HepG2 (cell line): ENCODE data around the gene ASPRV1. TPM values are rescaled to one million over a fixed set of nuclear protein-coding genes. Genes with fewer than 3 reads are reported as not detected.

Source experiments
- ATAC-seq: fragments of 200-7000 bp; cut with Tn5 transposase; 3 replicates; pipeline ENCODE4 v1.9.1; 2020; ENCODE audit warnings: mild to moderate bottlenecking, moderate library complexity
- BruUV-seq: library from RNA; stranded (reverse); fragments of 400-500 nt; replicated peaks from 2 replicates; lab custom pipeline; 2021; lab: Mats Ljungman, UMichigan
- CTCF ChIA-PET: fragments of 300-600 bp; formaldehyde crosslinking; extraction: SDS; loops from one replicate; lab custom pipeline; 2021; ENCODE audit warnings: low total read pairs, inconsistent platforms, low intra/inter-chr PET ratio; lab: Yijun Ruan, JAX
- POLR2A ChIA-PET: fragments of 350-600 bp; sonication (Branson Sonifier 250); formaldehyde crosslinking; loops from one replicate; lab custom pipeline; 2020; ENCODE audit warnings: antibody characterized with exemption, inconsistent platforms; lab: Yijun Ruan, JAX
- DNase-seq: peaks from one replicate; pipeline ENCODE4 v3.0.0-alpha.2; 2015; ENCODE audit warnings: low spot score
- FAIRE-seq: peaks from 3 replicates; lab custom pipeline; 2011; peaks lifted over from hg19 to GRCh38; lab: Jason Lieb, UNC
- H2AFZ ChIP-seq: one replicate; pipeline ENCODE4 v1.6.1; 2011; ENCODE audit warnings: low read length, inconsistent platforms
- H3K27ac ChIP-seq: fragments of 300-600 bp; 3 replicates; pipeline ENCODE4 v1.8.0; 2011; ENCODE audit warnings: mixed run types, mild to moderate bottlenecking, mixed read lengths, low read length, inconsistent platforms; ENCODE audit not compliant: insufficient read depth; ENCODE audit errors: extremely low read length
- H3K27me3 ChIP-seq, 2 experiments: fragments of 200-600 bp in 1 of 2; 2 replicates in 1 of 2; 3 replicates in 1 of 2; pipeline versions ENCODE4 v1.6.0 to v1.8.0; 2011; ENCODE audit warnings: low read length in 2 of 2, mild to moderate bottlenecking in 2 of 2, moderate library complexity in 2 of 2, inconsistent platforms in 1 of 2; ENCODE audit not compliant: insufficient read depth in 2 of 2, control insufficient read depth in 1 of 2
- H3K36me3 ChIP-seq, 2 experiments: fragments of 200-600 bp in 1 of 2; replicated peaks in 1 of 2; 2 replicates in 1 of 2; 3 replicates in 1 of 2; pipeline versions ENCODE4 v1.5.1 to v1.8.0; 2011; ENCODE audit warnings: low read length in 2 of 2, inconsistent platforms in 1 of 2; ENCODE audit not compliant: insufficient read depth in 2 of 2, control insufficient read depth in 1 of 2
- H3K4me1 ChIP-seq: 2 replicates; pipeline ENCODE4 v1.5.1; 2012; ENCODE audit warnings: low read length, inconsistent platforms; ENCODE audit not compliant: insufficient read depth
- H3K4me2 ChIP-seq: 2 replicates; pipeline ENCODE4 v1.6.0; 2011; ENCODE audit warnings: low read depth, low read length, inconsistent platforms
- H3K4me3 ChIP-seq, 3 experiments: fragments of 200-600 bp in 1 of 3; sonication (generic), shearing (Covaris generic) in 1 of 3; replicated peaks in 1 of 3; 2 replicates each; pipeline ENCODE4 v1.5.1; 2011 to 2016; ENCODE audit warnings: low read length in 3 of 3, inconsistent platforms in 2 of 3, low read depth in 2 of 3, mild to moderate bottlenecking in 2 of 3, control low read depth in 1 of 3, mixed read lengths in 1 of 3; ENCODE audit not compliant: insufficient read depth in 1 of 3
- H3K79me2 ChIP-seq: one replicate; pipeline ENCODE4 v1.6.1; 2011; ENCODE audit warnings: low read length, inconsistent platforms; ENCODE audit not compliant: insufficient read depth
- H3K9ac ChIP-seq: 2 replicates; pipeline ENCODE4 v1.6.0; 2011; ENCODE audit warnings: mild to moderate bottlenecking, low read depth, low read length, inconsistent platforms; ENCODE audit not compliant: insufficient read depth
- H3K9me3 ChIP-seq: 2 replicates; pipeline ENCODE4 v1.5.1; 2012; ENCODE audit warnings: mild to moderate bottlenecking, low read length
- H4K20me1 ChIP-seq: 2 replicates; pipeline ENCODE4 v1.6.0; 2011; ENCODE audit warnings: inconsistent platforms, mild to moderate bottlenecking, low read length, moderate library complexity; ENCODE audit not compliant: insufficient read depth
- ARHGAP35 ChIP-seq: sonication (generic); formaldehyde crosslinking; IDR thresholded peaks from 2 replicates; pipeline ENCODE4 v1.9.0; 2022; ENCODE audit warnings: mild to moderate bottlenecking, inconsistent platforms, moderate library complexity, missing genetic modification reagents, borderline replicate concordance
- ATF1 ChIP-seq: IDR thresholded peaks from 2 replicates; pipeline ENCODE4 v1.6.1; 2016; ENCODE audit warnings: mild to moderate bottlenecking, control low read depth
- CEBPB ChIP-seq: IDR thresholded peaks from 2 replicates; pipeline ENCODE4 v1.6.1; 2011; ENCODE audit warnings: low read depth, low read length, improper control_type of control experiment, borderline replicate concordance
- CEBPG ChIP-seq: IDR thresholded peaks from 2 replicates; pipeline ENCODE4 v1.6.1; 2016
- DR1 ChIP-seq: sonication (generic); formaldehyde crosslinking; IDR thresholded peaks from 2 replicates; pipeline ENCODE4 v1.8.0; 2021; ENCODE audit warnings: mild to moderate bottlenecking, missing genetic modification reagents, inconsistent platforms
- NFE2L2 ChIP-seq: fragments of 150-350 bp; IDR thresholded peaks from 2 replicates; pipeline ENCODE4 v1.6.1; 2014; ENCODE audit warnings: low read length
- PAF1 ChIP-seq: IDR thresholded peaks from 2 replicates; pipeline ENCODE4 v1.6.1; 2016; ENCODE audit warnings: missing genetic modification reagents, missing compliant biosample characterization
- SNAI1 ChIP-seq: sonication (generic); formaldehyde crosslinking; IDR thresholded peaks from 2 replicates; pipeline ENCODE4 v1.5.0; 2020; ENCODE audit warnings: mild to moderate bottlenecking, missing genetic modification reagents, borderline replicate concordance
- ZNF484 ChIP-seq: sonication (generic); formaldehyde crosslinking; IDR thresholded peaks from 2 replicates; pipeline ENCODE4 v1.5.1; 2020; ENCODE audit warnings: mild to moderate bottlenecking, low read depth, missing genetic modification reagents, borderline replicate concordance
- ZNF546 ChIP-seq: sonication (generic); formaldehyde crosslinking; conservative IDR thresholded peaks from 2 replicates; pipeline ENCODE4 v1.8.1; 2023; ENCODE audit warnings: mild to moderate bottlenecking, missing genetic modification reagents
- ZNF713 ChIP-seq: sonication (generic); formaldehyde crosslinking; IDR thresholded peaks from 2 replicates; pipeline ENCODE4 v1.4.0; 2020; ENCODE audit warnings: mild to moderate bottlenecking, missing genetic modification reagents
- WGBS: methylation state at CpG from one replicate; pipeline ENCODE4 v1.1.6; 2017; ENCODE audit warnings: low lambda C conversion rate; 5-methylcytosine and 5-hydroxymethylcytosine counted together
- in situ Hi-C: cut with HindIII; loops from 2 replicates; pipeline ENCODE4 v1.10.0; 2017; ENCODE audit warnings: low pct_unique_long_range_greater_than_20kb; ENCODE audit not compliant: extremely low pct_ligation_motif_present
- intact Hi-C: fragments of 100-400 bp; cut with micrococcal nuclease; formaldehyde crosslinking; loops from one replicate; pipeline ENCODE4 v1.10.0; 2022; ENCODE audit not compliant: unreplicated experiment
- polyA plus RNA-seq, 8 experiments: library from polyadenylated mRNA; depleted of rRNA in 3 of 8; stranded (reverse) in 7 of 8; unstranded in 1 of 8; fragments of >200 nt; fragmentation: Illumina TruSeq in 4 of 8; extraction: Trizol in 4 of 8; gene quantifications; 2 replicates each; pipeline versions ENCODE4 v1.2.1 to v1.2.3, GENCODE V29; 2011 to 2016; ENCODE audit warnings: low read depth in 4 of 8, missing spikeins in 1 of 8, mixed read lengths in 1 of 8; ENCODE audit not compliant: insufficient read depth in 1 of 8
- total RNA-seq, 5 experiments: library from RNA; depleted of rRNA; stranded (reverse); fragments of >200 nt; fragmentation: Illumina TruSeq; extraction: Trizol; gene quantifications; 2 replicates each; pipeline ENCODE4 v1.2.3, GENCODE V29; 2016; ENCODE audit warnings: low read depth in 1 of 5
- TF ChIP-seq, protein P1 (sequence below): sonication (generic); formaldehyde crosslinking; IDR thresholded peaks from 2 replicates; pipeline ENCODE4 v1.5.1; 2020; ENCODE audit warnings: missing genetic modification reagents, mild to moderate bottlenecking, borderline replicate concordance
- TF ChIP-seq, protein P2 (sequence below): sonication (generic); formaldehyde crosslinking; IDR thresholded peaks from 2 replicates; pipeline ENCODE4 v1.8.1; 2023; ENCODE audit warnings: missing genetic modification reagents, inconsistent platforms, borderline replicate concordance
- TF ChIP-seq, protein P3 (sequence below): sonication (generic); formaldehyde crosslinking; IDR thresholded peaks from 2 replicates; pipeline ENCODE4 v1.4.0; 2020; ENCODE audit warnings: missing genetic modification reagents

The ASPRV1 gene
- total and polyA plus RNA-seq, 2 of the 13 experiments (the other 11 are each of a cell fraction or from before 2014, with no cell fraction given): 0.40 to 0.48 TPM

DNA sequence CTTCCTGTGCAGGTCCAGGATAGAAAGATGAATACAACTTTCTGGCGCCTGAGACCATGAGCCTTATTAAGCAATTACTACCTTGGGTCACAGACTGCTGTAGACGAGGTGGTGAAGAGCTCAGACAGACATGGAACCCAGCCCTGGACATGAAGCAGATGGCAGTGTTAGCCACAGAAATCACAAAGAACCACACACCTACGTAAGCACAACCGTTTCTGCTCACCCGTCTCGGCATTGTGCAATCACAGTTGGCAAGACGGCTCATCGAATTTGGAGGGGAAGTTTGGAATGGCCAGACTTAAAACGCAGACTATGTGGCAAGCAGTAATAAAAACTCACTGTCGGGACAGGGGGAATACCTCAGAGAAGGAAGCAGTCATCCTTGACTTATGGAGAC is 24.3 kb upstream of the ASPRV1 start:
- CTCF ChIA-PET: no interaction called here
- H3K9ac ChIP-seq: no peak overlapping the region
- intact Hi-C loops: no loop called here
- no peak overlapping the region for H2AFZ ChIP-seq
- in situ Hi-C loops: no loop called here
- H4K20me1 ChIP-seq: no peaks in the 10 kb centered on the region
- FAIRE-seq: no peak
- BruUV-seq: no TSS peak
- H3K4me2 ChIP-seq: no peak overlapping the region
- WGBS: 63% methylated on average over 10 of the region's 10 CpGs
- H3K4me3 ChIP-seq: no peak overlapping the region
- H3K79me2 ChIP-seq: no peaks in the 10 kb centered on the region
- peaks cover 6% of the 10 kb centered on the region; the same call in 1 of the 2 replicates for H3K4me1 ChIP-seq
- POLR2A ChIA-PET: interaction anchor here (1.0 kb wide), 1 partner anchor 99 kb away, joined by 3 read pairs; no protein-coding TSS in a partner anchor
- no peak for DNase-seq
- no peaks in the 10 kb centered on the region for H3K36me3 ChIP-seq
- no peak for ATAC-seq
- H3K9me3 ChIP-seq: no peaks in the 10 kb centered on the region
- TF ChIP-seq CEBPB (peak; percentile 85), NFE2L2 (no peak), ARHGAP35 (CRISPR knock-in tag) (no peak), CEBPG (CRISPR knock-in tag) (peak; percentile 18; the same call in 1 of the 2 replicates)
- TF ChIP-seq, all 625 proteins: peak for 2
- H3K27ac ChIP-seq: no peak overlapping the region
- H3K27me3 ChIP-seq: no peaks in the 10 kb centered on the region; a peak in 1 of 5 replicates

DNA sequence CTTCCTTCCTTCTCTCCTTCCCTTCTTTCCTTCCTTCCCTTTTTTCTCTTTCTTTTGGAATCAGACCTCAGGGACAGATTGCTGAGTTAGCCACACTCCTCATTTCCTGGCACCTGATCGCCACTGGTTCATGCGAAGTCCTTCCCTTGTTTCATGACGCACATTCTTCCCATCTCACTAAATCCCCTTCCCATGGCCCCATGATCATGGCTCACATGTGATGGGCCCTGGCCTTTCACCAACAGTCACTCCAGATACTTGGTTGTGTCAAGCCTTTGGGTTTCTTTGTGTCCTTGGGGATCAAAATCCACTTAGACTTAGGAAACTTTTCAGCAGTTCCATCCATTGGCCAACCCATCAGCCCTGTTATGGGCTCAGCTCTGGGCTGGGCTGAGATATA is 23.8 kb upstream of the ASPRV1 start:
- 95% methylated on average over 3 of the region's 3 CpGs for WGBS
- TF ChIP-seq SNAI1: no peak
- no peak for TF ChIP-seq ATF1 (CRISPR knock-in tag)
- TF ChIP-seq, protein P1, sequence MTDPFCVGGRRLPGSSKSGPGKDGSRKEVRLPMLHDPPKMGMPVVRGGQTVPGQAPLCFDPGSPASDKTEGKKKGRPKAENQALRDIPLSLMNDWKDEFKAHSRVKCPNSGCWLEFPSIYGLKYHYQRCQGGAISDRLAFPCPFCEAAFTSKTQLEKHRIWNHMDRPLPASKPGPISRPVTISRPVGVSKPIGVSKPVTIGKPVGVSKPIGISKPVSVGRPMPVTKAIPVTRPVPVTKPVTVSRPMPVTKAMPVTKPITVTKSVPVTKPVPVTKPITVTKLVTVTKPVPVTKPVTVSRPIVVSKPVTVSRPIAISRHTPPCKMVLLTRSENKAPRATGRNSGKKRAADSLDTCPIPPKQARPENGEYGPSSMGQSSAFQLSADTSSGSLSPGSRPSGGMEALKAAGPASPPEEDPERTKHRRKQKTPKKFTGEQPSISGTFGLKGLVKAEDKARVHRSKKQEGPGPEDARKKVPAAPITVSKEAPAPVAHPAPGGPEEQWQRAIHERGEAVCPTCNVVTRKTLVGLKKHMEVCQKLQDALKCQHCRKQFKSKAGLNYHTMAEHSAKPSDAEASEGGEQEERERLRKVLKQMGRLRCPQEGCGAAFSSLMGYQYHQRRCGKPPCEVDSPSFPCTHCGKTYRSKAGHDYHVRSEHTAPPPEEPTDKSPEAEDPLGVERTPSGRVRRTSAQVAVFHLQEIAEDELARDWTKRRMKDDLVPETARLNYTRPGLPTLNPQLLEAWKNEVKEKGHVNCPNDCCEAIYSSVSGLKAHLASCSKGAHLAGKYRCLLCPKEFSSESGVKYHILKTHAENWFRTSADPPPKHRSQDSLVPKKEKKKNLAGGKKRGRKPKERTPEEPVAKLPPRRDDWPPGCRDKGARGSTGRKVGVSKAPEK: no peak
- TF ChIP-seq, protein P2, sequence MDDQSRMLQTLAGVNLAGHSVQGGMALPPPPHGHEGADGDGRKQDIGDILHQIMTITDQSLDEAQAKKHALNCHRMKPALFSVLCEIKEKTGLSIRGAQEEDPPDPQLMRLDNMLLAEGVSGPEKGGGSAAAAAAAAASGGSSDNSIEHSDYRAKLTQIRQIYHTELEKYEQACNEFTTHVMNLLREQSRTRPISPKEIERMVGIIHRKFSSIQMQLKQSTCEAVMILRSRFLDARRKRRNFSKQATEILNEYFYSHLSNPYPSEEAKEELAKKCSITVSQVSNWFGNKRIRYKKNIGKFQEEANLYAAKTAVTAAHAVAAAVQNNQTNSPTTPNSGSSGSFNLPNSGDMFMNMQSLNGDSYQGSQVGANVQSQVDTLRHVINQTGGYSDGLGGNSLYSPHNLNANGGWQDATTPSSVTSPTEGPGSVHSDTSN (CRISPR knock-in tag): no peak
- TF ChIP-seq PAF1: no peak
- no peak for TF ChIP-seq ZNF713 (CRISPR knock-in tag)
- TF ChIP-seq ZNF546 (CRISPR knock-in tag): no peak
- no peak for TF ChIP-seq DR1
- TF ChIP-seq, protein P3, sequence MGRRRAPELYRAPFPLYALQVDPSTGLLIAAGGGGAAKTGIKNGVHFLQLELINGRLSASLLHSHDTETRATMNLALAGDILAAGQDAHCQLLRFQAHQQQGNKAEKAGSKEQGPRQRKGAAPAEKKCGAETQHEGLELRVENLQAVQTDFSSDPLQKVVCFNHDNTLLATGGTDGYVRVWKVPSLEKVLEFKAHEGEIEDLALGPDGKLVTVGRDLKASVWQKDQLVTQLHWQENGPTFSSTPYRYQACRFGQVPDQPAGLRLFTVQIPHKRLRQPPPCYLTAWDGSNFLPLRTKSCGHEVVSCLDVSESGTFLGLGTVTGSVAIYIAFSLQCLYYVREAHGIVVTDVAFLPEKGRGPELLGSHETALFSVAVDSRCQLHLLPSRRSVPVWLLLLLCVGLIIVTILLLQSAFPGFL (CRISPR knock-in tag): no peak
- no peak for TF ChIP-seq ZNF484 (CRISPR knock-in tag)
- H4K20me1 ChIP-seq: no peaks in the 10 kb centered on the region
- H3K36me3 ChIP-seq: no peaks in the 10 kb centered on the region
- no peak overlapping the region for H3K4me3 ChIP-seq
- DNase-seq: no peak
- H3K79me2 ChIP-seq: no peaks in the 10 kb centered on the region
- no TSS peak for BruUV-seq
- POLR2A ChIA-PET: interaction anchor here (0.7 kb wide), 1 partner anchor 71 kb away, joined by 3 read pairs; no protein-coding TSS in a partner anchor
- no peaks in the 10 kb centered on the region; a peak in 1 of 5 replicates for H3K27me3 ChIP-seq
- in situ Hi-C loops: no loop called here
- H3K9ac ChIP-seq: no peak overlapping the region
- no peak for FAIRE-seq
- no peaks in the 10 kb centered on the region for H3K9me3 ChIP-seq
- no peak for ATAC-seq
- peaks cover 9% of the 10 kb centered on the region for H3K4me1 ChIP-seq
- intact Hi-C loops: no loop called here
- H3K27ac ChIP-seq: no peak overlapping the region
- CTCF ChIA-PET: no interaction called here
- no peak overlapping the region for H2AFZ ChIP-seq
- no peak overlapping the region for H3K4me2 ChIP-seq
